GM18526 (cell line): ENCODE measurements around the gene ZNF776.

Experiments
- POLR2A ChIP-seq: IDR thresholded peaks from 3 replicates; pipeline ENCODE4 v1.6.1; 2011; ENCODE audit not compliant: insufficient read length; ENCODE audit errors: extremely low read depth

ZNF776 gene

GRCh38 chr19:57769345-57770131 is 22.9 kb downstream of the ZNF776 start, which contains the start of gene ZNF586:
ZNF586 (plus strand) TSS chr19:57769676; CDS start chr19:57769843, 167 bp downstream.
- peak; percentile 77 for TF ChIP-seq POLR2A

DNA sequence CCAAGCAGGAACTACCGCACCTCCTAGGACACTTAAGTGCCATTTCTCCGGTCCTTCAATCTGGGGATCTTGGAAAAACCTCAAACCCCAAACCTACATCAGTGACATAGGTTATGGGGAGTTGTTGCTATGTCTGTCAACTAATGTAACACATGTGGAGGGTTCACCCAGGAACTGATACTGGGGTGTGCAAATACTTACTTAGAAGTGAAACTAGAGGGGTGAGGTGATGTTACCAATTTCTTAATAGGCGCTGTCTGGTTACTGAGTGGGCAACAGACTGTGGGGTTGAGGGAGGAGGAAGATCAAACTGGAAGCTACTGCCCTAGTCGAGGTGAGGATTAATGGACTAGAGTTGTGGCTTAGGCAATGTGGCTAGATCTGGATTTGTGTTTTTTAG is 24.8 kb downstream of the ZNF776 start:
- TF ChIP-seq POLR2A, result no peak

DNA sequence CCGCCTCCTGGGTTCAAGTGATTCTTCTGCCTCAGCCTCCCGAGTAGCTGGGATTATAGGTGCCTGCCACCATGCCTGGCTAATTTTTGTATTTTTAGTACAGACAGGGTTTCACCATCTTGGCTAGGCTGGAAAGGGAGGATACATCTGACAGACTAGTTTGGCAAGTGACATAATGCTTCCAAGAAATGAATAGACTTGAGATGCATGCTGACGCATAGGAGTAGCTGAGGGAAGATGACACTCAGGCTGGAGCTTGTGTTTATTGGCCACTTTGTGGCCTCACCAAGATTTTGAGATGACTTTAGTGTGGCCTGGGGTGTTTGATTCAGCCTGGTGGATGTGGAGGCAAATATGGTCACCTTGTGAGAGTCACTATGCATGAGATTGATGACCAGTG is 26.9 kb downstream of the ZNF776 start:
- no peak for TF ChIP-seq POLR2A

- TF ChIP-seq POLR2A, result no peak
These were observed 30.2 kb downstream of the ZNF776 start for GRCh38 chr19:57776764-57777296.

- TF ChIP-seq POLR2A, result no peak
These were observed 31.7 kb downstream of the ZNF776 start for GRCh38 chr19:57778336-57778735.

DNA sequence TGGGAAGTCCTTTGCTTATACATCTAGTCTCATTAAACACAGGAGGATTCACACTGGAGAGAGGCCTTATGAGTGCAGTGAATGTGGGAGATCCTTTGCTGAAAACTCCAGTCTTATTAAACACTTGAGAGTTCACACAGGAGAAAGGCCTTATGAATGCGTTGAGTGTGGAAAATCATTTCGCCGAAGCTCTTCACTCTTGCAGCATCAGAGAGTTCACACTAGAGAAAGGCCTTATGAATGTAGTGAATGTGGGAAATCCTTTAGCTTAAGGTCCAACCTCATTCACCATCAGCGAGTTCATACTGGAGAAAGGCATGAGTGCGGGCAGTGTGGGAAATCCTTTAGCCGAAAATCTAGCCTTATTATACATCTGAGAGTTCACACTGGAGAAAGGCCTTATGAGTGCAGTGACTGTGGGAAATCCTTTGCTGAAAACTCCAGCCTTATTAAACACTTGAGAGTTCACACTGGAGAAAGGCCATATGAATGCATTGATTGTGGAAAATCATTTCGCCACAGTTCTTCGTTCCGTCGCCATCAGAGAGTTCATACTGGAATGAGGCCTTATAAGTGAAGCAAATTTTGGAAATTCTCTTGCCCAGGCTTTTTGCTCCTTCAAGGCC is 32.7 kb downstream of the ZNF776 start:
- no peak for TF ChIP-seq POLR2A

- TF ChIP-seq POLR2A, result no peak
These were observed 39.7 kb downstream of the ZNF776 start for GRCh38 chr19:57786286-57786685.

DNA sequence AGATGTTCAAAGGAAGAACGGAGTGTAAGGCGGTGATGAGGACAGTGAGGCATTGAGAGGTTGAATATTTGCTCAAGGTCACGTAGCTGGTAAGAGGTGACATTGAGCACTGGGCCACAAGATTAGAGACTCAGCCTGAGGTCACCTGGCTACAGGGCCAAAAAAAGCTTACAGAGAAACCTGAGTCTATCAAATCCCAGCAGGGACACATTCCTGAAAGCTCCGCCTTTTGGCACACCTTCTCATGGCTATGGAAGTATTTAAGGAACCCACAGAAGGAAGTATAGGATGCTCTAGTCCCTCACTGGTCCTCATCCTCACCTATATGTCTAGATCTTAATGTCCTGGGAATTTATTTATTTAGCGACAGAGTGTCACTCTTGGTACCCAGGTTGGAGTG is 40.3 kb downstream of the ZNF776 start:
- no peak for TF ChIP-seq POLR2A

DNA sequence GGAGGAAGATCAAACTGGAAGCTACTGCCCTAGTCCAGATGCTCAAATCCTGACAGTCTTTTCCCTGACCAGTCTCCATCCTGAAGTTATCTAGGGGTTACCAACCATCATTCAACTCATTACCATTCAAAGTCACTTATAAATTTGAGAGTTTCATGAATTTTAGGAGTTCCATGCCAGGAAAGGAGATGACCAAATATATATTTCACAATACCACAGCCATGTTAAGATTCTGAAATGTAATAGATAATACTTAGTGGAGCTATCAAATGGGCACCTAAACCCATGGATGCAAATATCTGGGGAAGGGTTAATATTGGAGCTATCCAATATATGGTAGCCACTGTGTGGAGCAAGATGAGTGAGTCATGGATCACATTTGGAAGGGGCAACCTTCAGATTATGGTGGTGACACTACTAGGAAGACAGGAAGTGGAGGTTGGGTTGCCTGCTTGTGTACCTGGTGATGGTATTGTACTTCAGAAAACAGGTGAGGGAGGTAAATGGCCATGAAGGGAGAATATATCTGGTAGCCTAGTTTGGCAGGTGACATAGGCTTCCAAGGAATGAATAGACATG is 41.6 kb downstream of the ZNF776 start:
- no peak for TF ChIP-seq POLR2A

DNA sequence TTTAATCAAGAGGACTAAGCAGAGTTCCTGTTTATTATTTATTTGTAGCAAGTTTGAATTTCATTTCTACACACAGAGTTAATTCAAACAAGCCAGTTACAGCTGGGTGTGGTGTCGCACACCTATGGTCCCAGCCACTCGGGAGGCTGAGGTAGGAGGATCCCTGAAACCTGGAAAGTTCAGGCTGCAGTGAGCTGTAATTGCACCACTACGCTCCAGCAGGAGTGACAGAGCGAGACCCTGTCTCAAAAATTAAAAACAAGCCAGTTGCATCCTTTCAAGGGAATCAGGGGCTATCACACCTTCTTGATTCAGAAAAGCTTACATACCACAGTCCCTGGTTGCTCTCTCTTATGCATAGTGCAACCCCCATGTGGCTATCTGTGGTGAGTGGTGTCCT is 42.7 kb downstream of the ZNF776 start:
- TF ChIP-seq POLR2A, result no peak

- TF ChIP-seq POLR2A, result no peak
These were observed 54.1 kb downstream of the ZNF776 start for GRCh38 chr19:57800696-57801095.

- TF ChIP-seq POLR2A, result no peak
These were observed 55.7 kb downstream of the ZNF776 start for GRCh38 chr19:57802269-57802668.

DNA sequence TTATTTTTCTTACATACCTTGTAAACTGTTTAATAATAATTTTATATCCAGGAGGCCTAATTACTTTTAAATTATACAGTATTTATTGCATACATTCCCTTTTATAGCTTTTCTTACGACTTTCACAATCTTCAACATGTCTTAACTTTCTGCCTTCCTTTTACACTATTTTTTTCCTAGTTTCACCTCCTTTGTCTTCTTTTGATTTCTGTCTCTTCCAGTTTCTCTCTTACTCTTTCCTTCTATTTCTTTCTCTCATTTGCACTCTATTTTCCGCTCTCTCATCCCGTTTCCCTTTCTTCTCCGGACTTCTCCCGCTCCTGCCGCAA is 56.6 kb downstream of the ZNF776 start:
- no peak for TF ChIP-seq POLR2A

- TF ChIP-seq POLR2A, result no peak
These were observed 57.1 kb downstream of the ZNF776 start for GRCh38 chr19:57803594-57804325.

DNA sequence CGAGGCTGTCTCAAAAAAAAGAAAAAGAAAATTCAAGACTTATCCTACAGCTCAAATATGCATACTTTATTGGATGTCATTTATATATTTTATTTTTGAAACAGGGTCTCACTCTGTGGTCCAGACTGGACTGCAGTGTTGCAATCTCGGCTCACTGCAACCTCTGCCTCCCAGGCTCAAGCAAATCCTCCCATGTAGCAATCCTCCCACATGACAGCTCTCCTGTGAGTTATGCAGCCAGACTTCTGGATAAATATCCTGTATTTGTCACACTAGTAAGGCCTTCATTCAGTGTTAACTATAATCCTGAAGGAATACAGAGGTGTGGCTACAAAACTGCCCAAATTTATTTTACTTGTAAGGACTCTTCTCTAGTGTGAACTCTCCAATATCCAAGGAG is 60.9 kb downstream of the ZNF776 start:
- TF ChIP-seq POLR2A, result no peak
